MM.1S (cell line): ENCODE results near the gene GPX8.

Experiments
- DNase-seq: peaks from one replicate; pipeline ENCODE4 v3.0.0-alpha.2; 2015
- H2AFZ ChIP-seq: fragments of 300-600 bp; sonication (generic); 2 replicates; pipeline ENCODE4 v1.6.0; 2016; ENCODE audit warnings: antibody characterized with exemption, low read length
- H3F3A ChIP-seq: fragments of 300-600 bp; sonication (generic); 2 replicates; pipeline ENCODE4 v1.6.1; 2016; ENCODE audit warnings: mild to moderate bottlenecking, antibody characterized with exemption, low read length, moderate library complexity, mixed read lengths; ENCODE audit not compliant: insufficient read depth
- H3K27ac ChIP-seq: fragments of 300-600 bp; sonication (generic); 2 replicates; pipeline ENCODE4 v1.5.1; 2016; ENCODE audit warnings: mild to moderate bottlenecking, low read length
- H3K27me3 ChIP-seq: fragments of 300-600 bp; sonication (generic); replicated peaks from 2 replicates; pipeline ENCODE4 v1.6.0; 2016; ENCODE audit warnings: low read length; ENCODE audit not compliant: insufficient read depth
- H3K36me3 ChIP-seq: fragments of 300-600 bp; sonication (generic); replicated peaks from 2 replicates; pipeline ENCODE4 v1.6.1; 2016; ENCODE audit warnings: mild to moderate bottlenecking, low read length, mixed read lengths; ENCODE audit not compliant: insufficient read depth
- H3K4me1 ChIP-seq: fragments of 300-600 bp; sonication (generic); 2 replicates; pipeline ENCODE4 v1.6.1; 2016; ENCODE audit warnings: low read length, mixed read lengths
- H3K4me2 ChIP-seq: fragments of 300-600 bp; sonication (generic); 2 replicates; pipeline ENCODE4 v1.6.0; 2016; ENCODE audit warnings: low read depth, low read length
- H3K4me3 ChIP-seq: fragments of 300-600 bp; sonication (generic); 2 replicates; pipeline ENCODE4 v1.5.1; 2016; ENCODE audit warnings: low read length, mixed read lengths
- H3K79me2 ChIP-seq: fragments of 300-600 bp; sonication (generic); 2 replicates; pipeline ENCODE4 v1.6.1; 2016; ENCODE audit warnings: mixed run types, low read length, mixed read lengths
- H3K9ac ChIP-seq: fragments of 300-600 bp; sonication (generic); 2 replicates; pipeline ENCODE4 v1.6.1; 2016; ENCODE audit warnings: low read length, mixed read lengths
- H3K9me2 ChIP-seq: fragments of 300-600 bp; sonication (generic); replicated peaks from 2 replicates; pipeline ENCODE4 v1.6.1; 2016; ENCODE audit warnings: mild to moderate bottlenecking, low read length, mixed read lengths; ENCODE audit not compliant: insufficient read depth
- H3K9me3 ChIP-seq: fragments of 300-600 bp; sonication (generic); replicated peaks from 2 replicates; pipeline ENCODE4 v1.6.1; 2016; ENCODE audit warnings: mild to moderate bottlenecking, low read length, mixed read lengths; ENCODE audit not compliant: insufficient read depth
- H4K20me1 ChIP-seq: fragments of 300-600 bp; sonication (generic); 2 replicates; pipeline ENCODE4 v1.6.1; 2016; ENCODE audit warnings: mild to moderate bottlenecking, low read length, moderate library complexity, mixed read lengths; ENCODE audit not compliant: insufficient read depth
- EZH2 ChIP-seq: fragments of 300-600 bp; sonication (generic); optimal IDR thresholded peaks from 2 replicates; pipeline ENCODE3; 2017; ENCODE audit warnings: low read depth, mild to moderate bottlenecking, antibody characterized with exemption, low read length, mixed read lengths
- EZH2phosphoT487 ChIP-seq: fragments of 300-600 bp; sonication (generic); IDR thresholded peaks from 2 replicates; pipeline ENCODE4 v1.6.1; 2018; ENCODE audit warnings: antibody characterized with exemption, low read length
- TF ChIP-seq, protein P1 (sequence below): fragments of 300-600 bp; sonication (generic); IDR thresholded peaks from 2 replicates; pipeline ENCODE4 v1.5.1; 2016; ENCODE audit warnings: antibody characterized with exemption, low read length, mixed read lengths

GPX8 gene

DNA sequence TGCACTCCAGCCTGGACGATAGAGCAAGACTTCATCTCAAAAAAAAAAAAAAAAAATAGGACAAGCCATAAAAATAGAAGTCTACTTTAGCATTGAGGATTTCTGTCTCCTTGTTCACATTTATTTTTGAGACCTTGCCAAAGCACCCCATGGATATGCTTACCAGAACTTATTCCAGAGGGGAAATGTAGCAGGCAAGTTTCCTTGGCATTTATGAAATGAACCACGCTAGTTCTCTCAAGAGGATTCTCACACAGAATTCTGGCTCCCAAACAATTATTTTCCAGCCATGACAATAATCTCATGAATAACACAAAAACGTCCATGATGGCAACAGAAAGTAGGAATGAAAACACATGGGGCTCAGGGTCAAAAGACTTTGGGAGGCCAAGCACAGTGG is 23.4 kb upstream of the GPX8 start:
- no peaks in the 10 kb centered on the region for H3K4me1 ChIP-seq
- H2AFZ ChIP-seq, result no peak overlapping the region
- no peaks in the 10 kb centered on the region for H3K9me2 ChIP-seq
- H3K36me3 ChIP-seq, result no peaks in the 10 kb centered on the region
- no peaks in the 10 kb centered on the region for H3K9me3 ChIP-seq
- no peaks in the 10 kb centered on the region for H4K20me1 ChIP-seq
- no peak overlapping the region for H3K4me3 ChIP-seq
- DNase-seq, result no peak
- no peaks in the 10 kb centered on the region for H3F3A ChIP-seq
- H3K4me2 ChIP-seq, result no peak overlapping the region
- no peak overlapping the region for H3K9ac ChIP-seq
- H3K27me3 ChIP-seq, result no peaks in the 10 kb centered on the region
- no peak overlapping the region for H3K27ac ChIP-seq
- TF ChIP-seq EZH2, result no peak
- TF ChIP-seq, protein P1, sequence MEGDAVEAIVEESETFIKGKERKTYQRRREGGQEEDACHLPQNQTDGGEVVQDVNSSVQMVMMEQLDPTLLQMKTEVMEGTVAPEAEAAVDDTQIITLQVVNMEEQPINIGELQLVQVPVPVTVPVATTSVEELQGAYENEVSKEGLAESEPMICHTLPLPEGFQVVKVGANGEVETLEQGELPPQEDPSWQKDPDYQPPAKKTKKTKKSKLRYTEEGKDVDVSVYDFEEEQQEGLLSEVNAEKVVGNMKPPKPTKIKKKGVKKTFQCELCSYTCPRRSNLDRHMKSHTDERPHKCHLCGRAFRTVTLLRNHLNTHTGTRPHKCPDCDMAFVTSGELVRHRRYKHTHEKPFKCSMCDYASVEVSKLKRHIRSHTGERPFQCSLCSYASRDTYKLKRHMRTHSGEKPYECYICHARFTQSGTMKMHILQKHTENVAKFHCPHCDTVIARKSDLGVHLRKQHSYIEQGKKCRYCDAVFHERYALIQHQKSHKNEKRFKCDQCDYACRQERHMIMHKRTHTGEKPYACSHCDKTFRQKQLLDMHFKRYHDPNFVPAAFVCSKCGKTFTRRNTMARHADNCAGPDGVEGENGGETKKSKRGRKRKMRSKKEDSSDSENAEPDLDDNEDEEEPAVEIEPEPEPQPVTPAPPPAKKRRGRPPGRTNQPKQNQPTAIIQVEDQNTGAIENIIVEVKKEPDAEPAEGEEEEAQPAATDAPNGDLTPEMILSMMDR, result no peak
- TF ChIP-seq EZH2phosphoT487, result no peak
- H3K79me2 ChIP-seq, result no peaks in the 10 kb centered on the region

DNA sequence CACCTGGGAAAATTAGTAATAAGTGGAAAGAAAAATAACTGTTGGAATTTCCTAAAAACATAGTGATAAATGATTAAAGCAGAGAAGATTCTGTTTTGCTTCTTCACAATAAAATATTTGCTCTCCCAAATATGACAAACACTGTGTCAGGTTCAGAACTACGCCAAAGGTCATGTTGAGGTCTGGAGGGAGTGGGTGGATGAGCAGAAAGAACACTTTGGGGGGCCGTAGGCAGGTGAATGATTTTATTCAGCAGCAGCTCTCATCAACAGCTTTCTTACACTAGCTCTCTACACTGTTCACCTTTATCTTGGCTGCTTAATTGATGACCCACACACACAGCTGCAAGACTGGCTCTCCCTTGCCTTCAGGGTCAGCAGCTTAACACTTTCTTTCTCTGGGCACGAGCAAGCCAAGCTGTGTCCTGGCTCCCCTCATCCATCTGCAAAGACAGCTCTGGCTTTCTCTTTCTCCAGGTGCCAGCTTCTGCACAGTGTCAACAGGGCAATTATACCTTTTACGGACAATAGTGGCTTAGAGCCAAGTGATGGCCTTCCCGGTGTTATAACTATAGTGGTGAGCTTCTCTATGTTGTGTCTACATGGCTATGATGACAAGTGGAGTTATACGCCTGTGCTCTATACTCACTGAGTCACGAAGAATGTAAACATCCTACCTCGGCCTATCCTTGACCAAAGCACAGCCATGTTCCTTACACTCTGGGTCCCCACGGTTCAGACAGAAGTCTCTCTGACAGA is 18.9 kb upstream of the GPX8 start:
- Histone ChIP-seq H3K9me2 (no peaks in the 10 kb centered on the region), H3K27ac (no peak overlapping the region), H4K20me1 (no peaks in the 10 kb centered on the region), H3K4me2 (no peak overlapping the region), H3K9me3 (no peaks in the 10 kb centered on the region), H3K4me3 (no peak overlapping the region), H3K9ac (no peak overlapping the region), H3F3A (no peaks in the 10 kb centered on the region), H3K27me3 (no peaks in the 10 kb centered on the region), H3K36me3 (no peaks in the 10 kb centered on the region), H2AFZ (no peak overlapping the region), H3K4me1 (no peaks in the 10 kb centered on the region), H3K79me2 (no peaks in the 10 kb centered on the region)
- no peak for TF ChIP-seq EZH2phosphoT487
- TF ChIP-seq EZH2, result no peak
- TF ChIP-seq, protein P1, result no peak
- DNase-seq, result no peak

DNA sequence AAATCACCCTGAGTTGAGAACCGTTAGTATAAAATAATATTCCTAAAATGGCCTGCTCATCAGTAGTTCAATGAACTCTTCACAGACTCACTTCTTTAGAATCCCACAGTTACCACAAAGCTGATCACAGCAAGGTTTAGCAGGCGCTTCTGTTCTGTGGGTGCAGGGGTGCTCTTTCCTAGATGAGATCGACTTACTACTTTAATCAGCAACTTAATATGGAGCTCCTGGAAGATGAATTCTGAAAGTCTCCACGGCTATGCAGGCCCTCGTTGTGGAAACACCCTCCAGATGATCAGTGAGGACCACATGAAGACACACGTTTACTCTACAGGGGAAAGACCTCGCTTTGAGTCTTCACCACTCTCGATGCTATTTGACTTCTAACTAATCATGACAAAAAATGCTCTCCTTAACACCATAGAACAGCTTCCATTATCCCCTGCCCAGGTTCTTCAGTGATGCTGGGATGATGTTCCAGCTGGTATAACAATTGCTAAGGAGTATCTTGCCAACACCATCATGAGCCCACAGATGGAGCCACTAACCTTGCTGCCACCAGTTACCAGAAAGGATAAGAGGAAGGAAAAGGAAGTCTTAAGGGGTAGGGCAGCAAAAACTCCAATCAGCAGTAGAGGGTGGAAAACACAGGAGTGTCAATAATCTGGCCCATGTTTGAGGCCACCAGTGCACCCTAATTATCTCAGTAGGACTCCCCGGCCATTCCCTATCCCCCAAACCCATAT is 17.9 kb upstream of the GPX8 start:
- Histone ChIP-seq H3K9ac (no peak overlapping the region), H2AFZ (no peak overlapping the region), H3K4me1 (0 out of 2 replicates have a peak, but pooled peaks cover 4% of the 10 kb centered on the region), H4K20me1 (no peaks in the 10 kb centered on the region), H3K27ac (no peak overlapping the region), H3K9me3 (no peaks in the 10 kb centered on the region), H3K9me2 (no peaks in the 10 kb centered on the region), H3K36me3 (no peaks in the 10 kb centered on the region), H3K4me2 (no peak overlapping the region), H3K4me3 (no peak overlapping the region), H3K27me3 (no peaks in the 10 kb centered on the region), H3K79me2 (no peaks in the 10 kb centered on the region), H3F3A (no peaks in the 10 kb centered on the region)
- no peak for DNase-seq
- TF ChIP-seq EZH2, result no peak
- TF ChIP-seq, protein P1, result no peak
- no peak for TF ChIP-seq EZH2phosphoT487
